MCF 10A (cell line): ENCODE data around the gene PAXX. TPM values are rescaled to one million over a fixed set of nuclear protein-coding genes. Genes with fewer than 3 reads are reported as not detected.

Experiments
- BruUV-seq: library from RNA; stranded (reverse); fragments of 400-500 nt; replicated peaks from 2 replicates; lab custom pipeline; 2021; lab: Mats Ljungman, UMichigan
- CTCF ChIA-PET: fragments of 300-600 bp; sonication (Branson Sonifier 250); formaldehyde crosslinking; extraction: SDS; loops from one replicate; lab custom pipeline; 2021; ENCODE audit warnings: antibody characterized with exemption, inconsistent platforms; lab: Yijun Ruan, JAX
- POLR2A ChIA-PET: fragments of 300-600, 350-650 bp; sonication (Branson Sonifier 250); formaldehyde crosslinking; extraction: SDS; loops from one replicate; lab custom pipeline; 2020; ENCODE audit warnings: antibody characterized with exemption, inconsistent platforms; lab: Yijun Ruan, JAX
- DNase-seq: peaks from one replicate; pipeline ENCODE4 v3.0.0-alpha.2; 2018; ENCODE audit not compliant: unreplicated experiment
- H3K27ac Mint-ChIP-seq: one replicate; pipeline ENCODE4 v1.8.0; 2022; ENCODE audit warnings: mild to moderate bottlenecking, low read depth, mixed read lengths; ENCODE audit not compliant: unreplicated experiment
- H3K27me3 Mint-ChIP-seq: one replicate; pipeline ENCODE4 v1.8.0; 2022; ENCODE audit warnings: mixed read lengths; ENCODE audit not compliant: insufficient read depth, unreplicated experiment
- H3K36me3 Mint-ChIP-seq: one replicate; pipeline ENCODE4 v1.8.0; 2022; ENCODE audit warnings: mild to moderate bottlenecking, moderate library complexity, mixed read lengths; ENCODE audit not compliant: insufficient read depth, unreplicated experiment
- H3K4me1 Mint-ChIP-seq: one replicate; pipeline ENCODE4 v1.8.0; 2022; ENCODE audit warnings: mixed read lengths; ENCODE audit not compliant: insufficient read depth, unreplicated experiment
- H3K4me3 Mint-ChIP-seq: one replicate; pipeline ENCODE4 v1.8.0; 2022; ENCODE audit warnings: mild to moderate bottlenecking, moderate library complexity, mixed read lengths; ENCODE audit not compliant: unreplicated experiment
- H3K9me3 Mint-ChIP-seq: one replicate; pipeline ENCODE4 v1.8.0; 2022; ENCODE audit warnings: mixed read lengths; ENCODE audit not compliant: unreplicated experiment
- intact Hi-C: fragments of 100-400 bp; cut with micrococcal nuclease; formaldehyde crosslinking; loops from 2 replicates; pipeline ENCODE4 v1.14.1; 2022
- total RNA-seq: library from RNA; stranded (reverse); gene quantifications from 2 replicates; pipeline ENCODE4 v1.2.3, GENCODE V29; 2022
- TF ChIP-seq, protein P1 (sequence below): fragments of 200-600 bp; IDR thresholded peaks from one replicate; pipeline ENCODE4 v1.8.0; 2022; ENCODE audit warnings: antibody characterized with exemption, mild to moderate bottlenecking; ENCODE audit not compliant: unreplicated experiment

PAXX gene
- total RNA-seq, 1 experiment from 2014 or later: 57.9 TPM

- Mint-ChIP-seq H3K27ac (no peak overlapping the region), H3K27me3 (no peaks in the 10 kb centered on the region), H3K9me3 (peaks cover 10% of the 10 kb centered on the region), H3K4me1 (peaks cover 5% of the 10 kb centered on the region), H3K4me3 (no peak overlapping the region), H3K36me3 (no peaks in the 10 kb centered on the region)
- no TSS peak for BruUV-seq
- CTCF ChIA-PET: no interaction called here
- POLR2A ChIA-PET: no interaction called here
- intact Hi-C loops: no loop called here
- TF ChIP-seq, protein P1, sequence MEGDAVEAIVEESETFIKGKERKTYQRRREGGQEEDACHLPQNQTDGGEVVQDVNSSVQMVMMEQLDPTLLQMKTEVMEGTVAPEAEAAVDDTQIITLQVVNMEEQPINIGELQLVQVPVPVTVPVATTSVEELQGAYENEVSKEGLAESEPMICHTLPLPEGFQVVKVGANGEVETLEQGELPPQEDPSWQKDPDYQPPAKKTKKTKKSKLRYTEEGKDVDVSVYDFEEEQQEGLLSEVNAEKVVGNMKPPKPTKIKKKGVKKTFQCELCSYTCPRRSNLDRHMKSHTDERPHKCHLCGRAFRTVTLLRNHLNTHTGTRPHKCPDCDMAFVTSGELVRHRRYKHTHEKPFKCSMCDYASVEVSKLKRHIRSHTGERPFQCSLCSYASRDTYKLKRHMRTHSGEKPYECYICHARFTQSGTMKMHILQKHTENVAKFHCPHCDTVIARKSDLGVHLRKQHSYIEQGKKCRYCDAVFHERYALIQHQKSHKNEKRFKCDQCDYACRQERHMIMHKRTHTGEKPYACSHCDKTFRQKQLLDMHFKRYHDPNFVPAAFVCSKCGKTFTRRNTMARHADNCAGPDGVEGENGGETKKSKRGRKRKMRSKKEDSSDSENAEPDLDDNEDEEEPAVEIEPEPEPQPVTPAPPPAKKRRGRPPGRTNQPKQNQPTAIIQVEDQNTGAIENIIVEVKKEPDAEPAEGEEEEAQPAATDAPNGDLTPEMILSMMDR: no peak
- DNase-seq: no peak
Observed at GRCh38 chr9:136956604-136957003, 35.6 kb upstream of the PAXX start.

DNA sequence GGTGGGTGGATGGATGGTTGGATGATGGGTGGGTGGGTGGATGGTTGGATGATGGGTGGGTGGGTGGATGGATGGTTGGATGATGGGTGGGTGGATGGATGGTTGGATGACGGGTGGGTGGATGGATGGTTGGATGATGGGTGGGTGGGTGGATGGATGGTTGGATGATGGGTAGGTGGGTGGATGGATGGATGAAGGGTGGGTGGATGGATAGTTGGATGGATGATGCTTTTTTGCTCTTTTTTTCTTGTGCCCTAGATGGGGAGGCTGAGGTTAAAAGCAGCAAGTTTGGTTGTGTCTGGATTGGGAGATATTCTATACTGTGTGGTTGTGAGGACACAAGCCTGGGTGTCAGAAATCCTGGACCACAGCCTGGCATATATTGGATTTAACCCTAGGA, 34.8 kb upstream of the PAXX start:
- no TSS peak for BruUV-seq
- peaks cover 5% of the 10 kb centered on the region for H3K4me1 Mint-ChIP-seq
- ChIA-PET POLR2A (no interaction called here), CTCF (no interaction called here)
- no peak overlapping the region for H3K4me3 Mint-ChIP-seq
- H3K27ac Mint-ChIP-seq: no peak overlapping the region
- DNase-seq: no peak
- intact Hi-C loops: no loop called here
- TF ChIP-seq, protein P1: no peak
- peaks cover 10% of the 10 kb centered on the region for H3K9me3 Mint-ChIP-seq
- H3K36me3 Mint-ChIP-seq: no peaks in the 10 kb centered on the region
- H3K27me3 Mint-ChIP-seq: no peaks in the 10 kb centered on the region

DNA sequence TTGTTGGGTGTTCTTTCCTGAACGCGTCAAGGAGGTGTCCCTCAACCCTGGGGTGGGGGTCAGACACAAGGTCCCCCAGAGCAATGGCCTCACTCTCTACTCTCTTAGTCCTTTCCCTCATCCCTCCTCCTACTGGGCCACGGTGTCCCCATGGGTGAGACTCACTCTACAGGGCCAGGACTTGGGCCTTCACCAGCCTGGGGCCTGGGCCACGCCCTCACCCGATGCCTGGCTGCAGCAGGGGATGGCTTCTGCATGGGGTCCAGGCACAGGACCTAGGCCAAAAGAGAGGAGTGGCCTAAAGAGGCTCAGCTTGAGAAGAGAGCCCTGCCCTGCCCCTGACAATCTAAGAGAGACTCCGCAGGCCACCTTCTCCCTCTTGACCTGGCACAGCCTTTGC, 34.3 kb upstream of the PAXX start:
- H3K27me3 Mint-ChIP-seq: no peaks in the 10 kb centered on the region
- H3K4me3 Mint-ChIP-seq: no peak overlapping the region
- no TSS peak for BruUV-seq
- no peak for DNase-seq
- H3K36me3 Mint-ChIP-seq: peaks cover 1% of the 10 kb centered on the region
- intact Hi-C loops: no loop called here
- ChIA-PET POLR2A (no interaction called here), CTCF (interaction anchor here (0.6 kb wide), 1 partner anchor 88 kb away, joined by 3 read pairs; no protein-coding TSS in a partner anchor)
- H3K27ac Mint-ChIP-seq: no peak overlapping the region
- peaks cover 10% of the 10 kb centered on the region for H3K9me3 Mint-ChIP-seq
- TF ChIP-seq, protein P1: no peak
- peaks cover 8% of the 10 kb centered on the region for H3K4me1 Mint-ChIP-seq

GRCh38 chr9:136958473-136958872, 33.7 kb upstream of the PAXX start:
- H3K4me1 Mint-ChIP-seq: peaks cover 10% of the 10 kb centered on the region
- H3K9me3 Mint-ChIP-seq: peaks cover 10% of the 10 kb centered on the region
- TF ChIP-seq, protein P1: no peak
- no peak for DNase-seq
- no peak overlapping the region for H3K4me3 Mint-ChIP-seq
- H3K27ac Mint-ChIP-seq: peak overlapping the region; percentile 12
- peaks cover 7% of the 10 kb centered on the region for H3K36me3 Mint-ChIP-seq
- intact Hi-C loops: no loop called here
- no peaks in the 10 kb centered on the region for H3K27me3 Mint-ChIP-seq
- no TSS peak for BruUV-seq
- CTCF ChIA-PET: no interaction called here
- POLR2A ChIA-PET: no interaction called here
